NCI-H2196 treated with DMSO at 0.1 percent for 48 hours (cell line): ENCODE results near the gene KIAA0408.

Experiments
- DNase-seq: peaks from one replicate; lab custom pipeline; 2025; ENCODE audit not compliant: unreplicated experiment; lab: John Stamatoyannopoulos, UW

Gene KIAA0408

DNA sequence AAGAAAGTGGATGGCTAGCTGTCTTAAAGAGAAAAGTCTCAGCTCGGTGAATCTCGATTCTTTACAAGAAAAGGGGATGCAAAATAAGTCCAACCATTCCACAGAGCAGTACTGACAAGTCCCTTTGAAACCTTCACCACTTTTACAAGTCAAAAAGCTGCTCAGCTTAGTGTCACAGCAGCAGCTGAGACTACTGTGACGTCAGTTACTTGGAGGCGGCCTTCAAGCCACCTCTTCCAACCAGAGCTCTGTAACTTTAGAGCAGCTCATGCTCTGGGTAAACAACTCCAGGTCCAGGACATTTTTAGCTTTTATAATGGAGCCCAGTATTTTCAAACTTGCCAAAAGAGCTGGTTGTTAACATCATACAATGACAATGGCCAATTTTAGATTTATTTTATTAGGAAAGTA, at the start of gene KIAA0408:
Gene KIAA0408, minus strand, starts transcription at position 159 of the 411 bp plus-strand sequence. CDS start 5,408 bp downstream, outside the sequence.
- DNase-seq: no peak

DNA sequence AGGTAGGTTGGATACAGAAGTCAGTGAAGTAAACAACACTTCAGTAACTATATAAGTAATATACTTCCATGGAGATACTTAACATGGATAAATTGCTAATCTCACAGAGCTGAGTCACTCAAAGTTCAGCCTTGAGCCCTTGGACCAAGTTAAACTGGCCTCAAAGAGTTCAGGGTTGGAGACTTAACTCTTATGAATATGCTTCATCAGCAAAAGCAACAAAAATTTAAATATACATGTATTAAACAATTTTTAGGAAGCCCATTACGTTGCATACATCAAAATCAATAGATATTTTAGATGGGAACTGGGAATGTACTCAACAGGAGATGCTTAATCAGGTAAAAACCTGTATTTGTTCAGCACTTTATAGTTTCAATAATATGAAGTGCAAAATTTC, 47.7 kb upstream of the KIAA0408 start:
- DNase-seq: no peak

GRCh38 chr6:127503022-127503421, 43.8 kb upstream of the KIAA0408 start:
- DNase-seq: no peak

DNA sequence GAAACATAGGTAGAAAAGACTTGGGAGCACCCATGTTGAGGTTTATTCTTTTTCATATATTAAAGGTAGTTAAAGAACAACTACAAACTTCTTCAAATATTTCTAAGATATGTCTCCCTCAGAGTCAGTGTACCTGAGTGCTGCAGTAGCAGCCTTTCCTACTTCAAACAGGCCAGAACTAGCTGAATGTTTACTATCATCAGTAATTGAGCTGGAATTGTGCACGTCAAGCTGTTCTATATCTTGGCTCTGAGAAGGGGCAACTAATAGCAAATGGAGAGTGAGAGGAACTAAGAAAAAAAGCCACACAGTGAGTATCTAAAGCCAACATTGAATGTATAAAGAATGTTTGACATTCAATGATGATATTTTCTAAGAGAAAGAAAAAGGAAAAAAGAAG, 38.2 kb upstream of the KIAA0408 start:
- DNase-seq: no peak

DNA sequence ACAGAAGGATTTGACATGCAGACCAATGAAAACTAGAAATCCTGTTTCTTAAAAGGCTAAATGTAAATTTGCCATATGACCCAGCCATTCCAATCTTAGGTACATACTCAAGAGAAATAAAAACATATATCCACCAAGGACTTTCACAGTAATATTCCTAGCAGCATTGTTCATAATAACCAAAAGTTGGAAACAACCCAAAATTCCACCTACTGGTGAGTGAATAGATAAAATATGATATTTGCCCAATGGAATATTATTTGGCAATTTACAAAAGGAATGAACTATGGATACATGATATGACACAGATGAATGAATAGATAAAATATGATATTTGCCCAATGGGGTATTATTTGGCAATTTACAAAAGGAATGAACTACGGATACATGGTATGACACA, 37.3 kb upstream of the KIAA0408 start:
- no peak for DNase-seq

DNA sequence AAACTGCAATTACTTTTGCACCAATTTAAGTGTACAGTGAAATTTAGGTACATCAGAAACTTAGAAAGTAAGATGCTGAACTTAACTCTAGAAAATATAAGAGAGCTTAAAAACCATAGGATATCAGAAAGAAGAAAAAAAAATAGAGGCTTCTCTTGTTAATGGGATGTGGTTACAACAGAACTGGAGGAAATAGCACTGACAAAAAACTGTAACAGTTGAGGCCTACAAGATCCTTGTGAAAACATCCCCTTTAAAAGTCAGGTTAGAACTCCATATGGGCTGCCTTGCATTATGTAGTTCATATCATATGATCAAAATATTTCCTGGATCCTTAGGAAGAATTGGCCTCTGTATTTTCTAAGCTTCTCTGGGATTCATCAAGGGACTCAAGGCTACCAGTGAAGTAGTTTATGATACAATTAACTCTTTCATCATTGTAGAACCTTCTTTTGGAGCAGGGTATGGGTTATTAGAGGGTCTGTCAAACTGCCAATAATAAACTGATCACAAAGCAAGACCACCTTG, 35.1 kb upstream of the KIAA0408 start:
- no peak for DNase-seq

DNA sequence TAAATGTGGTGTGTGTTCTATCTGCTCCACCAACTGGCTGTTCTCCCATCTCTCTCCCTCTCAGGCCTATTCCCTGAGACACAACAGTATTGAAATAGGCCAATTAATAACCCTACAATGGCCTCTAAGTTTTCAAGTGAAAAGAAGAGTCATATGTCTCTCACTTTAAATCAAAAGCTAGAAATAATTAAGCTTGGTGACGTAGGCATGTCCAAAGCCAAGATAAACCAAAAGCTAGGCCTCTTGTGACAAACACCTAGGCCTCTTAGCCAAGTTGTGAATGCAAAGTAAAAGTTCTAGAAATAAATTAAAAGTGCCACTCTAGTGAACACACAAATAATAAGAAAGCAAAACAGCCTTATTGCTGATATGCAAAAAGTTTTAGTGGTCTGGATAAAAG, 30.1 kb upstream of the KIAA0408 start:
- DNase-seq: no peak

DNA sequence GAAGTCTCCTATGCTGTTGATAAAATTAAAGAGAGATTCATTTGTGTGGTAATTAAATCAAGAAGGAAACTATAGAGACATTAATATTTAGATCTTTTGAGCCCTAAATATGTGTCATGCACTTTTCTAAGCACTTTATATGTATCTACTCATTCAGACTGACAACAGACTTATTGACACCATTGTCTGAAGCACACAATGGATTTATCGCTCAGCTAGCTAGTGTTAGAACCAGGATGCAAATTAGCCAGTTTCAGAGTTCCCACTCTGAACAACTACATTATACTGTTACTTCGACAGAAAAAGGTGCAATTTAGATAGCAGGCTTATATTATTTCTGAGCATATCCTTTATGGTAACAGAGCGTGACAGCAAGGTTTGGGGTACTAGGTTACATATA, 27.7 kb upstream of the KIAA0408 start:
- no peak for DNase-seq

GRCh38 chr6:127484212-127484863, 25.1 kb upstream of the KIAA0408 start:
- DNase-seq: no peak

DNA sequence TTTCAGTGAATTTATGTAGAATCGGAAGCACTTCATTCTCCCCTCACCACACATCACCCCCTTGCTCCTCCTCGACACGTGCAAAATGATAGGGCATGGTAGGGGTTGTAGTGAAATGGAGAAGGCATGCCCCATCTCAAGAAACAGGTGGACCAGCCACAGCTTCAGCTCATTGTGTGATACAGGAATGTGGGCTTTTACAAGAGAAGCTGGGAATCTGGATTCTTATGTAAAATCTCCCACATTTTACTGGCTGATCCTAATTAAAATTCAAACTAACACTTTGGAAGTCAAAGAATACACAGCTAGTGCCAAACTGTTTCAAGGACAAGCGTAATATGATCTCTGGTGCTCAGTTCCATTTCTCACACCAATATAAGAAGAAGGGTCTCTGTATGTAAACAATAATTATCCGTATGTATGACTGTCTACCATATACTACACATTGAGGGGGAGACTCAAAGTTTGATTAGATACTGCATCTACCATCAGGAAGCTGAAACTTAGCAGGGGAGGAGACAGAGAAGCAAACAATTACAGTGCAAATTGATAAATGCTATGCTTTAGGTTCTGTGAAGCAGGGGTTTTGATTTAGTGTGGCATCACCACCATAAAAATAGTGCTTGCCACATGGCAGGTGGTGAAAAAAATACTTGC, 24.3 kb upstream of the KIAA0408 start:
- DNase-seq: no peak

- DNase-seq: no peak
Measured at GRCh38 chr6:127482325-127482724, 23.1 kb upstream of the KIAA0408 start.

DNA sequence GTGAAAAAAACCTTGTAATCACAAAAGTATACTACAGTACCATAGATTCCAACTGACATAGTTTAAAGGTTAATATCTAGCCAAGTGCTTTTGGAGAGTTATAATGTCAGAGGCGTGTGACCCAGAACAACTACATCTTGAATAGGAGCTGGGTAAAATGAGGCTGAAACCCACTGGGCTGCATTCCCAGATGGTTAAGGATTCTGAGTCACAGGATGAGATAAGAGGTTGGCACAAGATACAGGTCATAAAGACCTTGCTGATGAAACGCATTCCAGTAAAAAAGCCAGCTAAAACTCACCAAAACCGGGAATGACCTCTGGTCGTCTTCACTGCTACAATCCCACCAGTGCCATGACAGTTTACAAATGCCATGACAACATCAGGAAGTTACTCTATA, 22.4 kb upstream of the KIAA0408 start:
- DNase-seq: no peak

DNA sequence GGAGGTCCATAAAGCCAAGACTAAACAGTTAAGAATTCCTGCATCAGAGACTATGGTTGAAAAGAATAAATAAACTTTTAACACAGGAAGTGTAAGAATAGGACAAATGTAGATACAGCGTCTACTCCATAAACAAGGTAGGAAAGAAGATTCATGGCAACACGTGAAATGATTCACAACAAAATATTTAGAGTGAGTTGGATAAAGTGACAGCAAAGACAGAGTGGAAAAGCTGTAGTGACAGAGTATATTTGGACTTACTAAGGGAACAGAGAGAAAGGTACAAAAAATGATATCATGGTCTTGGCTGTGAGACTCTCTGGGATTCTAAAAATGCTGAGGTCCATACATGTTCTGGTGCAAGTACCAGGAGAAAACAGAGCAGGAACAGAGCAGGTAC, 21.9 kb upstream of the KIAA0408 start:
- no peak for DNase-seq

GRCh38 chr6:127477658-127478057, 18.5 kb upstream of the KIAA0408 start:
- no peak for DNase-seq

GRCh38 chr6:127475823-127476176, 16.6 kb upstream of the KIAA0408 start:
- no peak for DNase-seq

DNA sequence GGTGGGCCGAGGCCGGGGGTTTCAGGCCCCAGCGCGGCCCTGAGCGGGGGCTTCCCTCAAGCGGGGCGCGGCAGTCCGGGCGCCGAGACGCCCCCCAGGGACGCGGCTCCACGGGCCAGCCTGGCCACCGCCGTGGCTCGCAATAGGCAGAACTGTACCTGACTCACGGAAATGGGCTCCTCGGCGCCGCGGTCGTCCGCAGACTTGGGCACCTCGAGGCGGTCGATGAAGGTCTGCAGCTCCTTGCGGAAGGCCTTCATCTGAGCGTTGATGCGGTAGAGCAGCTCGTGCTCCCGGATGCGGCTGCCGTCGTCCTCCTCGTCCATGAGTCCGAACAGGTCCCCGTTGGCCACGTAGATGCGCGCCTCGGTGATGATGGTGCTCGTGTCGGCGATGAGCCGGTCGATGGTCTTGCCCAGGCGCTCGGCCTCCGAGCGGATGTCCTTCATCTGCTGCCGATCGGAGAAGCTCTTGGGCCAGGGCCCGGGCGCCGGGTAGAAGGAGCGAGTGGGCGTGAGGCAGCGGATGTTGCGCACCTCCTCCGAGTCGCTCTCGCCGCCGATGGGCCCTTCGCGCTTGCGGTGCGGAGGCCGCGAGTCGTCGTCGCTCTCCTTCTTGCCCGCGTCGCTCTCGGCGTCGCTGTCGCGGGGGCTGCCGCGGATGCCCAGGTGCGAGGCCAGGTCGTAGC, 16.1 kb upstream of the KIAA0408 start:
- no peak for DNase-seq

DNA sequence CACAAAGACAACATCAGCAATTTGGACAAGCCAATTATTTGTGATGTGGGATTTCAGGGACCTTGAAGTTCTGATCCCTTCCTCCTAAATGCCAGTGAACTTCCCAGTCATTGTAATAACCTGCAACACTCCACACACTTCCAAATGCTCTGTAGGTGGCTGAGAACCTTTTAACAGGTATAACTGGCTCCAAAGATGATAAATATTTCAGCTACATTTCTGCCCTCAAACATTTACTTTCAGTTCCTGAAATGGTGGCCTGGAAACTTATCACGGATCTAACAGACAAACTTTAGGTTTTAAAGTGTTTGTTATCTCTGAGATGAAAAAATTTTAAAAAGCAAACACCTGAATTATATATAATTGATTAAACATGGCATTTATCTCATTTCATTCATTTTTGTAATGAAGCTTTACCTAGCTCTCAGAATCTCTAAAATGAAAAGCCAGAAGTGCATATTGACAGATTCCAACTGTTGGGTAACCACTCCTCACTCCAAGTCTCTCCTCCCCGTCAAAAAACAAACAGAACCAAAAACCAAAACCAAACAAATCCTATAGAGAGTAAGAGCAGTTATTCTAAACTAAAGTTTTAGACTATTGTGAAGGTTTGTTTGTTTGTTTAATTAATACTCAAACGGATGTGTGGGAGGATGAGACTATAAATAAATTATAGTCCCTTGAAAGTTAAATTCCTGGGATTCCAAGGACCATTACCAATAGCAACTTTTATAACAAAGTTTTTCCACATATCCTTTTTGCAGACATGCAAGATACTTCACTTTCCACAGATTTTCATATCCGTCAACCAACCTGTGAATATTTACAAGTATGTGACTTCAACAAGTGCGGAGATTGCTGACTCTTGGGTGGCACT, 12.4 kb upstream of the KIAA0408 start:
- no peak for DNase-seq

- no peak for DNase-seq
Measured at GRCh38 chr6:127468936-127469335, 9.7 kb upstream of the KIAA0408 start.

GRCh38 chr6:127466416-127466815, 7.2 kb upstream of the KIAA0408 start:
- no peak for DNase-seq

DNA sequence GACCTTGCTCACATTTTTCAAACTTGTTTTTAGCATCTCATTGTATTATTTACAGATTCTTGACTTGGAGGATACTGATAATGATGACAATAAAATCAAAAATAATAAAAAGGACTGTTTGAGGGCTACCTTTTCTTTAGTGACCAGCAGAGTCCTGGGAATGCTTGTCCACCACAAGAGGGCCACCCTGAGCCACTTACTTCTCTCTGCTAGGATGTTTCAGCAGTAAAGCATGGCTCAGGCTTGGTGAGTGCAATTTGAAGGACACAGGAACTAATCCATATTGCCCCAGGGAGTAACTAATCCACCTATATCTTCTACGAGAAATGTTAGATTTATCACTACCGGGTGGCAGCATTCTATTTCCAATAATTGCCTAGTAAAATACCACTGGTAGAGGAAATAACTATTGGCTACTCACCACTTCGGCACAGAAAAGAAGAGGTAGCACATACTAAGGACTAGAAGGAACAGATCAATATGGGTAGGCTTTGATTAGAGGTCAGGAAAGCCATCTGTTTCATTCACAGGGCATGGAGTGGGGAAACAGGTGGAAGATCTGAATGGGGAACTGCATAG, 5.8 kb upstream of the KIAA0408 start:
- DNase-seq: peak; percentile 28
